ENCODE data around the gene TLL2. TPM values are rescaled to one million over a fixed set of nuclear protein-coding genes. Genes with fewer than 3 reads are reported as not detected.

The TLL2 gene
- total RNA-seq, 1 experiment from 2014 or later = 9.1 TPM

GRCh38 chr10:96488161-96488935 is 25.4 kb downstream of the TLL2 start:
- H3K27ac Mint-ChIP-seq = no peak overlapping the region
- ChIA-PET POLR2A (no interaction called here), CTCF (interaction anchor here (0.9 to 6.6 kb wide), 4 partner anchors 21 to 68 kb away, joined by 3 to 88 read pairs (median 4); partner anchors contain the start of gene TLL2)
- no peaks in the 10 kb centered on the region; the same call in 1 of the 2 replicates for H3K27me3 Mint-ChIP-seq (ENCODE audit: low read depth)
- no peak overlapping the region for H3K4me3 Mint-ChIP-seq
- no peaks in the 10 kb centered on the region for H3K9me3 Mint-ChIP-seq
- no peak for DNase-seq (ENCODE audit: low spot score)
- no peaks in the 10 kb centered on the region for H3K36me3 Mint-ChIP-seq
- peaks cover 22% of the 10 kb centered on the region for H3K4me1 Mint-ChIP-seq
- no peak for TF ChIP-seq ZNF232 (CRISPR knock-in tag; IDR thresholded peaks at IDR 0.05)
- no peak for TF ChIP-seq NR1H2 (CRISPR knock-in tag; IDR thresholded peaks at IDR 0.05)
- TF ChIP-seq ZNF138 (CRISPR knock-in tag; conservative IDR thresholded peaks at IDR 0.05) = no peak
- no peak for TF ChIP-seq FOXP1 (CRISPR knock-in tag; IDR thresholded peaks at IDR 0.05; ENCODE audit: borderline replicate concordance)
- no peak for TF ChIP-seq MXD4 (CRISPR knock-in tag; IDR thresholded peaks at IDR 0.05; ENCODE audit: borderline replicate concordance)
- no peak for TF ChIP-seq HMGXB4 (CRISPR knock-in tag; IDR thresholded peaks at IDR 0.05)
- no peak for TF ChIP-seq E2F1 (CRISPR knock-in tag; IDR thresholded peaks at IDR 0.05)
- TF ChIP-seq ATF6 (CRISPR knock-in tag; IDR thresholded peaks at IDR 0.05) = no peak
- TF ChIP-seq MYBL2 (CRISPR knock-in tag; IDR thresholded peaks at IDR 0.05) = no peak
- TF ChIP-seq OVOL2 (CRISPR knock-in tag; IDR thresholded peaks at IDR 0.05; ENCODE audit: borderline replicate concordance) = no peak
- TF ChIP-seq CDX4 (CRISPR knock-in tag; IDR thresholded peaks at IDR 0.05; ENCODE audit: borderline replicate concordance) = no peak
- TF ChIP-seq ESRRA (CRISPR knock-in tag; IDR thresholded peaks at IDR 0.05; ENCODE audit: borderline replicate concordance) = no peak
- TF ChIP-seq ETV6 (CRISPR knock-in tag; IDR thresholded peaks at IDR 0.05) = no peak
- TF ChIP-seq GABPB1 (CRISPR knock-in tag; IDR thresholded peaks at IDR 0.05) = no peak
- TF ChIP-seq KAT7 (CRISPR knock-in tag; IDR thresholded peaks at IDR 0.05; ENCODE audit: borderline replicate concordance) = no peak
- no peak for TF ChIP-seq ERG (CRISPR knock-in tag; IDR thresholded peaks at IDR 0.05)
- no peak for TF ChIP-seq ZNF263 (CRISPR knock-in tag; IDR thresholded peaks at IDR 0.05; ENCODE audit: low read depth)
- no peak for ATAC-seq

Data from WTC11 (cell line).